Naive thymus-derived CD8-positive, alpha-beta T cell (primary cell): ENCODE data around the gene EMC9. TPM values are rescaled to one million over a fixed set of nuclear protein-coding genes. Genes with fewer than 3 reads are reported as not detected.

Experiments used
- ATAC-seq, 2 donors: fragments of 150-1000 bp; cut with Tn5 transposase in 1 of 2; sonication (Bioruptor Pico), chemical (Tn5 transposase) in 1 of 2; 1 replicate in 1 of 2; 2 replicates in 1 of 2; pipeline ENCODE4 v1.10.0; 2021; ENCODE audit warnings: mild to moderate bottlenecking in 2 of 2, moderate library complexity in 2 of 2
- POLR2A ChIA-PET: fragments of 350-600 bp; sonication (Branson Sonifier 250); formaldehyde crosslinking; loops from one replicate; lab custom pipeline; 2021; ENCODE audit warnings: antibody characterized with exemption; lab: Charles Lee
- DNase-seq, 10 donors: peaks; one replicate each; pipeline versions ENCODE4 v3.0.0 to v3.0.0-alpha.2; 2020 to 2022
- H3K27ac Mint-ChIP-seq, 10 donors: one replicate each; pipeline ENCODE4 v1.8.0; 2020 to 2022; ENCODE audit warnings: mild to moderate bottlenecking in 10 of 10, mixed read lengths in 10 of 10, moderate library complexity in 4 of 10, inconsistent platforms in 1 of 10
- H3K27me3 Mint-ChIP-seq, 5 donors: one replicate each; pipeline ENCODE4 v1.8.0; 2021 to 2022; ENCODE audit warnings: mixed read lengths in 5 of 5
- H3K36me3 Mint-ChIP-seq, 3 donors: one replicate each; pipeline ENCODE4 v1.8.0; 2020 to 2022; ENCODE audit warnings: mixed read lengths in 3 of 3, mild to moderate bottlenecking in 2 of 3, inconsistent platforms in 1 of 3
- H3K4me1 Mint-ChIP-seq, 4 donors: one replicate each; pipeline ENCODE4 v1.8.0; 2021 to 2022; ENCODE audit warnings: mixed read lengths in 4 of 4
- H3K4me3 Mint-ChIP-seq, 10 donors: one replicate each; pipeline ENCODE4 v1.8.0; 2020 to 2022; ENCODE audit warnings: mild to moderate bottlenecking in 10 of 10, mixed read lengths in 10 of 10, moderate library complexity in 6 of 10, inconsistent platforms in 1 of 10
- H3K9me3 Mint-ChIP-seq, 9 donors: one replicate each; pipeline ENCODE4 v1.8.0; 2020 to 2022; ENCODE audit warnings: mixed read lengths in 9 of 9, mild to moderate bottlenecking in 3 of 9, inconsistent platforms in 1 of 9, moderate library complexity in 1 of 9
- polyA plus RNA-seq, 3 donors: library from polyadenylated mRNA; unstranded; fragments of 300-500 nt; fragmentation: Illumina TruSeq; gene quantifications; one replicate each; pipeline ENCODE4 v1.2.3, GENCODE V29; 2021
- total RNA-seq, 8 experiments: library from RNA in 2 of 8; stranded (reverse) in 2 of 8; gene quantifications; one replicate each; pipeline ENCODE4 v1.2.3 and lab custom pipeline; 2021 to 2026

Gene EMC9
- total and polyA plus RNA-seq, 5 experiments from 2014 or later = 7.5 to 18.1 (median 9.4) TPM

DNA sequence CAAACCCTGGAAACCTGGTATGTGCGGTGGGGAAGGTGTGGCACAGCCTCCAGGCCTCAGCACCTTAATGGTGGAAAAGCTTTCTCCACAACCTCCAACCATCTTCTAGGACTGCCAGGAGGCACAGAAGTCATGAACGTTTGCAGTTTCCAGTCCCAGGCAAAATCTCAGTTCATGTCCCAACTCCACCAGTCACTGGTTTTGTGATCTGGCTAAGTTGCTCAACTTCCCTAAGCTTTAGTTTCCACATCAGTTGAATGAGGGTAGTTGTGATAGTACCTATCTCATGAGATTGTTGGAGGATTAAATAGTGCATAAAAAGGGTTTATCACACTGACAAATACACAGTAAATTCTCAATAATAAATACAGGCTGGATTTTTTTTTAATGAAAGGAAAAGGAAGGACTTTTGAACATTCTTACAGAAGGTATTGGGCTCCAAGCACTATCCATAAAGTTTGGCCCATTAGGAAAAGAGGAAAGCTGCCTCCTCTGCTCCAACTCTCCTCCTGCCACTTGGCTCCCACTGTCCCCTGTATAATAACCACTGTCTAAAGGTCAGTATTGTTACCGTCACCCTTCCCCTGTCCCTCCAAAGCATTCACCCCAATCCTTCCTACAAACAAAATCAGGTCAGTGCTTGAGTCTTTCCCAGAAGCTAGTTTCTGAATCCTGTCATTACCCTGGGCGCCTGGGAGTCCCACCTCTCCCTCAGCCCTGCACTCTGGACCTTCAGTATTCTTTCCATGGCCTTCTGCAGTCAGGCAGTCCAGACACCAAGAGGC lies 41.0 kb downstream of the EMC9 start:
- Mint-ChIP-seq H3K4me1 (peaks cover 10 to 19% (median 15%) of the 10 kb centered on the region in 4 donors), H3K27ac (no peak overlapping the region), H3K36me3 (peaks cover 4 to 31% (median 26%) of the 10 kb centered on the region in 3 donors), H3K27me3 (no peaks in the 10 kb centered on the region), H3K9me3 (no peaks in the 10 kb centered on the region), H3K4me3 (no peak overlapping the region)
- ATAC-seq = no peak
- DNase-seq = no peak
- POLR2A ChIA-PET = interaction anchor here (0.6 to 2.6 kb wide), 3 partner anchors 8 to 241 kb away, joined by 3 to 10 read pairs (median 3); no protein-coding TSS in a partner anchor

DNA sequence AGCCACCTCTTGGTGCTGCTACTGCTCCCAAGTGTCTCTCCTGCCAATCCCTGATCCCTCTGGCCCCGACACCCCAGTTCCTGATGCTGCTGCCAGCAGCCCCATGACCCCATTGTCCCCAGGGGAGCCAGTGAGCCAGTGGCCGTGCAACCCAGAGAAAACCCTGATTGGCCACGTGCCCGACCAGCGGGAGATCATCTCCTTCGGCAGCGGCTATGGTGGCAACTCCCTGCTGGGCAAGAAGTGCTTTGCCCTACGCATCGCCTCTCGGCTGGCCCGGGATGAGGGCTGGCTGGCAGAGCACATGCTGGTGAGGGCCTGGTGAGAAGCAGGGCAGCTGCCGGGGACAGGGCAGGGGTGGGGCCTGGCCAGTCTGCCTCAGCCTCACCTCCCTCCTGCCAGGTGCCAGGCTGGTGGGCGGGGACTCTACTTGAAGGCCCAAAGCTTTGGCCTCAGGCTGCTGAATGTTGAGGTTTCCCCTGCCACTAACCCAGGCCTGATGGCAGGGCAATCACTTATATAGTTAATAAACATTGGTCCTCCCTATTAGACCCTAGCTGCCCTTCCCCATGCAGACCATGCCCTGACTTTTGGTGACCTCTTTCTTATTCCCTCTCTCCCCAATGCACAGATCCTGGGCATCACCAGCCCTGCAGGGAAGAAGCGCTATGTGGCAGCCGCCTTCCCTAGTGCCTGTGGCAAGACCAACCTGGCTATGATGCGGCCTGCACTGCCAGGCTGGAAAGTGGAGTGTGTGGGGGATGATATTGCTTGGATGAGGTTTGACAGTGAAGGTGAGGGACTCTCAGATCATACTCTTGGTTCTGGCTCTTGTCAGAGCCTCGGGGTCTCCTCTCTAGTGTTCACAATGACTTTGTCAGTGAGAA lies 42.2 kb downstream of the EMC9 start:
- Mint-ChIP-seq H3K4me3 (no peak overlapping the region), H3K9me3 (no peaks in the 10 kb centered on the region), H3K4me1 (peaks cover 18 to 26% (median 24%) of the 10 kb centered on the region in 4 donors), H3K27me3 (no peaks in the 10 kb centered on the region), H3K36me3 (peaks cover 0 to 28% (median 18%) of the 10 kb centered on the region in 3 donors), H3K27ac (peak overlapping the region in 3 of 10 donors; percentile 21 to 87 (median 29))
- ATAC-seq (no peak), DNase-seq (no peak)
- POLR2A ChIA-PET = no interaction called here

DNA sequence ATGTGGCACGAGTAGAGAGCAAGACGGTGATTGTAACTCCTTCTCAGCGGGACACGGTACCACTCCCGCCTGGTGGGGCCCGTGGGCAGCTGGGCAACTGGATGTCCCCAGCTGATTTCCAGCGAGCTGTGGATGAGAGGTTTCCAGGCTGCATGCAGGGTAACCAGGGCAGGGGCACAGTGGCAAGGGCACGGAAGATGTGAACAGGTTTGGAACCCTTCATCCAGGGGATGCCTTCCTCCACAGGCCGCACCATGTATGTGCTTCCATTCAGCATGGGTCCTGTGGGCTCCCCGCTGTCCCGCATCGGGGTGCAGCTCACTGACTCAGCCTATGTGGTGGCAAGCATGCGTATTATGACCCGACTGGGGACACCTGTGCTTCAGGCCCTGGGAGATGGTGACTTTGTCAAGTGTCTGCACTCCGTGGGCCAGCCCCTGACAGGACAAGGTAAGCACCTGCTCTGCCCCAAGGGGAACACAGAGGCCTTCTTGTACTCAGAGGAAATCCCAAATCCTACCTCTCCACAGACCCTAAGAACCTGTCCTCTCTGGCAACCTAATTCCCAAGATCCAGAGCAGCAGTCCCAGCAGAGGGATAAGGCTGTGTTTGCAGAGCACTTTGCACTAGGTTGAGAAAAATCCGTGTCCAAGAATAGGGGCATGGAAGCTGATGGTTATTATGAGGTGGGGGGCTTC lies 43.0 kb downstream of the EMC9 start:
- no peak for DNase-seq
- Mint-ChIP-seq H3K27ac (peak overlapping the region in 1 of 10 donors; percentile 11), H3K27me3 (no peaks in the 10 kb centered on the region), H3K9me3 (no peaks in the 10 kb centered on the region), H3K36me3 (peaks cover 0 to 28% (median 12%) of the 10 kb centered on the region in 3 donors), H3K4me1 (peaks cover 22 to 31% (median 26%) of the 10 kb centered on the region in 4 donors), H3K4me3 (peak overlapping the region in 1 of 10 donors; percentile 4)
- ATAC-seq = no peak
- POLR2A ChIA-PET = interaction anchor here (0.6 kb wide), 2 partner anchors 29 to 113 kb away, joined by 3 to 4 read pairs; no protein-coding TSS in a partner anchor

DNA sequence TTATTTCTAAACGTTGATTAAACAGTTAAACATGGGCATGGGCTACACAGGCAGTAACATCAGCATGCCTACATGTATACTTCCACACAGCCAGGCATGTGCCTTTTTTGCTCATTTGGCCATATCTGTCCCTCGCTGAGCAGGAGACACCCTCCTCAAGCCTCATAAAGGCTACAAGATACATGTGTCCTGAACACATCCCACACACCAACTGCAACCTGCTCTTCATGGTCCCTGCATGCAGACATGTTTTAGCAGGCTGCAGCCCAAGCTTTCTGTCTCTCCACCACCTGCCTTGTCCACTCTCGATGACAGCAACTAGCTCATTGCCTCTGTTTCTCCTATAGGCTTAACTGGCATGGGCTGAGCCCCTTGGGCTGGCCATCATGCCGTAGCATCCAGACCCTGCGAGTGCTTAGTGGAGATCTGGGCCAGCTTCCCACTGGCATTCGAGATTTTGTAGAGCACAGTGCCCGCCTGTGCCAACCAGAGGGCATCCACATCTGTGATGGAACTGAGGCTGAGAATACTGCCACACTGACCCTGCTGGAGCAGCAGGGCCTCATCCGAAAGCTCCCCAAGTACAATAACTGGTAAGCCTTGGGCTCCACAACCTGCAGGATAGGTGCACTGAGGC lies 44.7 kb downstream of the EMC9 start:
- Mint-ChIP-seq H3K36me3 (peaks cover 0 to 24% (median 2%) of the 10 kb centered on the region in 3 donors), H3K4me3 (peak overlapping the region in 7 of 10 donors; percentile 13 to 75 (median 57)), H3K27me3 (no peaks in the 10 kb centered on the region), H3K9me3 (no peaks in the 10 kb centered on the region), H3K27ac (peak overlapping the region in 7 of 10 donors; percentile 15 to 72 (median 32)), H3K4me1 (peaks cover 24 to 38% (median 30%) of the 10 kb centered on the region in 4 donors)
- ATAC-seq (no peak), DNase-seq (no peak)
- POLR2A ChIA-PET = interaction anchor here (0.6 to 6.1 kb wide), 6 partner anchors 12 to 51 kb away, joined by 3 to 50 read pairs (median 8); partner anchors contain the start of genes DCAF11 and NRL

DNA sequence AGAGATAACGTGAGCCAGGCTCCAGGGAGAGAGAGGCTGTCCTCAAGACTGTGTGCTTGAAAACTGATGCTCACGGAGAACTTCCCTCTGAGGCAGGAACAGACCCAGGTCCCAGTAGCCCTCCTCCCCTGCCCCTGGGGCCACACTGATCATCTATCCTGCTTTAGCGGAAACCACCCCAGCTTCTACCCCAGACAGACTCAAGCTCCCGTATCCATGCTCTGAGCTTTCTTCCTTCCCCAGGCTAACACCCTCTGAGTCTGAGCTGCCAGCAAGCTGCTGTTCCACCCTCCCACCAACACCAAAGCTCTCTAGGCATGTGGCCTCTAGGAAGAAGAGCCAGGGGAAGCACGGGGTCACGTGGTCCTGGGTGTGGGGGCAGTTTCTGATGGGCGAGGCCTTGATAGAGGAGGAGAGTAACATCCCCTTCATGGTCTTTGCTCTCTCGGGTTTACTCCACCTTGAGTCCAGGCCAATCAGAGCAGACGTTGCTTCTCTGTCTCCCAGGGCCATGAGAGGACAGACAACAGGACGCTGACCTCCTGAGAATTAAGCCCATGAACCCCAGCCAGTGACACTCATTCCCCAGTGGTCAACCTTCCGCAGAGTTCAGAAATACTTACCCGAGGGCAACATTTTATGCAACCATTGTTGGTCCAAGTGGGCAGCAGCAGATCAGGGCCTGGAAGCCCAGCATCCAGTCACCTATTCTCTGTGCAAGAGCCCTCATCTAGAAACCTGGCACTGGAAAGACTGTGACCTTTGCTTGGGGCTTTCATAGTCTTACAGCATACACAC lies 45.9 kb downstream of the EMC9 start:
- Mint-ChIP-seq H3K36me3 (peaks cover 0 to 18% (median 2%) of the 10 kb centered on the region in 3 donors), H3K27ac (peak overlapping the region; percentile 93 to 99 (median 97)), H3K9me3 (no peaks in the 10 kb centered on the region), H3K4me1 (peaks cover 25 to 42% (median 34%) of the 10 kb centered on the region in 4 donors), H3K27me3 (no peaks in the 10 kb centered on the region), H3K4me3 (peak overlapping the region; percentile 95 to 99 (median 98))
- ATAC-seq (peak in 1 of 2 donors; percentile 9), DNase-seq (peak in 2 of 10 donors; percentile 17 to 19)
- POLR2A ChIA-PET = interaction anchor here (0.6 to 6.1 kb wide), 15 partner anchors 9 to 335 kb away, joined by 3 to 50 read pairs (median 4); partner anchors contain the start of genes CARMIL3, DCAF11, EMC9 and KHNYN

DNA sequence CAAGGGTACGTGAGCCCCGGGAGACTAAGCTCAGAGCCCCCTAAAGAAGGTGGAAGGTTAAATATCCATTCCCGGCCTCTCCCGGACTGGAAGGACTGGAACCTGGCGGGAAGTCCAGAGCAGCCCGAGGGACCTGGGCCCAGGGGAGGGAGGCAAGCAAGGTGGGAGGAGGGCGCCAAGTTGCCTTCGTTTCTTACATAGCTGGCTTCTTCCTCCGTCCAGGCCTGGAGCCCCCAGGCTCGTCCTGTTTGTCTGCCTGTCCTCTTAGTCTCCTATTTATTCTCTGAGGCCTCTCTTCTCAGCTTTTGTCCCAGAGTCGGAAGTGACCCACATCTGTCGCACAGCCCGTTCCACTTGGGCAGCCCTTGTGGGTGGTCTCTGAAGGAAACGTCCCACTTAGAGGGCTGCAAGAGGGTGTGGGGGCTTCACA lies 46.5 kb downstream of the EMC9 start:
- POLR2A ChIA-PET = interaction anchor here (0.6 to 6.1 kb wide), 15 partner anchors 10 to 335 kb away, joined by 3 to 50 read pairs (median 4); partner anchors contain the start of genes CARMIL3, DCAF11, EMC9 and KHNYN
- Mint-ChIP-seq H3K27me3 (no peaks in the 10 kb centered on the region), H3K4me3 (peak overlapping the region; percentile 95 to 99 (median 98)), H3K9me3 (no peaks in the 10 kb centered on the region), H3K27ac (peak overlapping the region; percentile 93 to 99 (median 97)), H3K4me1 (peaks cover 27 to 42% (median 36%) of the 10 kb centered on the region in 4 donors), H3K36me3 (peaks cover 0 to 12% (median 2%) of the 10 kb centered on the region in 3 donors)
- DNase-seq = peak in 1 of 10 donors; percentile 7
- ATAC-seq = peak; percentile 4

DNA sequence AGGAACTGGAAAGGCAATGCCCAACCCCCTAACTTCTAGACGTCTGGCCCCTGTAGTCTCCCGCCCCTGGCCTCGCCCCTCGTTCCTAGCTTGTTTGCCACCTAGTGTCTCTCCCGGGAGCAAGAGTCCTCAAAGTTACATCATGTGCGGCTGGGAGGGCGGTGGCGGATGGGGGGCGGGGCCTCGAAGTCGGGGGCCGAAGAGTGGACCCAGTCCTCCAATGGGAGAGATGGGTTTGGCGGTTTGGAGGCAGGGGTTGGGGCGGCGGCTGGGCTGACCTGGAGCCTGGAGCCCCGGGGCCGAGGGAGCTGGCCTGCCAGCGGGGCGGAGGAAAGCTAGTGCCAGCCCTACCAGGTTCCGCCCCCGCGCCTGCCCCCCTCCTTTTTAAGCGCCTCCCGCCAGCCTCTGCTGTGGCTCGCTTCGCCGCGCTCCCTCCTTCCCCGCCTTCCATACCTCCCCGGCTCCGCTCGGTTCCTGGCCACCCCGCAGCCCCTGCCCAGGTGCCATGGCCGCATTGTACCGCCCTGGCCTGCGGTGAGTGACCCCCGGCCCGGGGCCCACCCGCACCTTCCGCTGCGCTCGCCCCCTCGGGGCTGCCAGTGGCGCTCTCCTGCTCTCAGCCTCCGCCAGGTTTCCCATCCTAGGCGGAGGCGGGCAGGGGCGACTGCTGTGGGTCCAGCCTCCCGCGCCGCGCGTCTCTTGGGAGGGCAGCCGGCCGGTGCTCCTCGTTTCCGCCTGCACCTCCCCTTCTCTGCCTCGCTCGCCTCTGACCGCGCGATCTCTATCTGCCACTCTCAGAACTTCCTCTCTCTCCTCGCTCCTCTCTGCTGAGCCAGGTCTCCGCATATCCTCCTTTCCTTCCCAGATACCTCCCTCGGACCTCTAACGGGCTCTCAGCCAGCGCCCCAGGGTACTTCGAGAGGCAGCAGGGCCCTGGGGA lies 47.2 kb downstream of the EMC9 start, which contains the start of gene PCK2:
TSS of gene PCK2 (plus strand) at position 411 of the 940 bp plus-strand sequence. CDS start at position 506, 95 bp downstream.
- DNase-seq (peak; percentile 40 to 78 (median 62)), ATAC-seq (peak; percentile 78 to 83)
- POLR2A ChIA-PET = interaction anchor here (0.6 to 6.1 kb wide), 21 partner anchors 11 to 336 kb away, joined by 3 to 50 read pairs (median 4); partner anchors contain the start of genes CARMIL3, DCAF11, IRF9 and KHNYN
- Mint-ChIP-seq H3K27me3 (no peaks in the 10 kb centered on the region), H3K27ac (peak within 1 kb of the TSS; percentile 93 to 99 (median 97)), H3K4me3 (peak within 1 kb of the TSS; percentile 95 to 99 (median 98)), H3K4me1 (peaks cover 29 to 40% (median 34%) of the 10 kb centered on the region in 4 donors), H3K9me3 (no peaks in the 10 kb centered on the region), H3K36me3 (peaks cover 0 to 9% (median 0%) of the 10 kb centered on the region in 3 donors)

DNA sequence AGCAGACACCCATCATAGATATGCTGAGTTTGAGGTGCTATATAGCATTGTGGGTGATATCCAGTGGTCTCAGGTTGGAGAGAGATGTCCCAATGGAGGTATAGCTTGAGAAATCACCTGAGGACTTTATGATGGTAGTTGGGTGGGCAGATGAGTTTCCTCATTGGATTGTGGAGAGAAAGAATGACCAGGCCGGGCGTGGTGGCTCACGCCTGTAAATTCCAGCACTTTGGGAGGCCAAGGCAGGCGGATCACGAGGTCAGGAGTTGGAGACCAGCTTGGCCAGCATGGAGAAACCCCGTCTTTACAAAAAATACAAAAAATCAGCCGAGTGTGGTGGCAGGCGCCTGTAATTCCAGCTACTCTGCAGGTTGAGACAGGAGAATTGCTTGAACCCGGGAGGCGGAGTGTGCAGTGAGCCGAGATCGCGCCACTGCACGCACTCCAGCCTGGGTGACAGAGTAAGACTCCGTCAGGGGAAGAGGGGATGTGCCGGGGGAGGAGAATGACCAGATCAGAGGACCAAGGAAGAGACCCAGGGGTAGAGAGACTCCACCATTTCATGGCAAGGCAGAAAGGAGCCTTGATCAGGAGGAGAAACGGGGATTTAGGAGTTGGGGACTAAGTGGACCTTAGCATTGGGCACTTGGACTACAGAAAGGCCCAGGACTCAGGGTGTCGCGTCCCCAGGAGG lies 48.0 kb downstream of the EMC9 start:
- Mint-ChIP-seq H3K27me3 (no peaks in the 10 kb centered on the region), H3K36me3 (peaks cover 0 to 7% (median 0%) of the 10 kb centered on the region in 3 donors), H3K4me3 (peak overlapping the region; percentile 95 to 99 (median 98)), H3K4me1 (peaks cover 29 to 40% (median 34%) of the 10 kb centered on the region in 4 donors), H3K9me3 (no peaks in the 10 kb centered on the region), H3K27ac (peak overlapping the region; percentile 73 to 99 (median 92))
- no peak for DNase-seq
- POLR2A ChIA-PET = interaction anchor here (0.6 to 6.1 kb wide), 16 partner anchors 12 to 178 kb away, joined by 3 to 50 read pairs (median 6); partner anchors contain the start of genes CARMIL3, DCAF11, IRF9 and NRL
- ATAC-seq = no peak
